ENCODE data around the gene HES1.

Gene HES1

GRCh38 chr3:194180570-194180969 lies 44.6 kb downstream of the HES1 start:
- FAIRE-seq (no peak), DNase-seq (ENCODE audit: insufficient read length, low spot score) (no peak)
- no peak for TF ChIP-seq CTCF (IDR thresholded peaks at IDR 0.05; ENCODE audit: insufficient read depth, missing control alignments)

GRCh38 chr3:194181612-194182529 lies 45.9 kb downstream of the HES1 start:
- TF ChIP-seq CTCF (IDR thresholded peaks at IDR 0.05; ENCODE audit: insufficient read depth, missing control alignments), result no peak
- FAIRE-seq (no peak), DNase-seq (ENCODE audit: insufficient read length, low spot score) (no peak)

GRCh38 chr3:194183271-194183670 lies 47.3 kb downstream of the HES1 start:
- DNase-seq (ENCODE audit: insufficient read length, low spot score) (no peak), FAIRE-seq (no peak)
- TF ChIP-seq CTCF (IDR thresholded peaks at IDR 0.05; ENCODE audit: insufficient read depth, missing control alignments), result no peak

GRCh38 chr3:194184265-194184751 lies 48.4 kb downstream of the HES1 start:
- FAIRE-seq, result no peak
- TF ChIP-seq CTCF (IDR thresholded peaks at IDR 0.05; ENCODE audit: insufficient read depth, missing control alignments), result no peak
- DNase-seq (ENCODE audit: insufficient read length, low spot score), result no peak

- FAIRE-seq, result no peak
- no peak for DNase-seq (ENCODE audit: insufficient read length, low spot score)
- no peak for TF ChIP-seq CTCF (IDR thresholded peaks at IDR 0.05; ENCODE audit: insufficient read depth, missing control alignments)
Observed at GRCh38 chr3:194184801-194185200, 48.9 kb downstream of the HES1 start.

- no peak for FAIRE-seq
- no peak for DNase-seq (ENCODE audit: insufficient read length, low spot score)
Observed at GRCh38 chr3:194185221-194185620, 49.3 kb downstream of the HES1 start.

More at GRCh38 chr3:194185221-194185620, 49.3 kb downstream of the HES1 start:
- TF ChIP-seq CTCF (IDR thresholded peaks at IDR 0.05; ENCODE audit: insufficient read depth, missing control alignments), result no peak
